Muscle of back (tissue), 11 donors: ENCODE data around the gene POU6F2. TPM values are rescaled to one million over a fixed set of nuclear protein-coding genes. Genes with fewer than 3 reads are reported as not detected.

Experiments used
- DNase-seq, 3 donors: peaks; one replicate each; pipeline versions ENCODE4 v3.0.0 to v3.0.0-alpha.2; 2013
- polyA plus RNA-seq, 10 donors: library from polyadenylated mRNA; unstranded; fragments of 120-200 nt; gene quantifications; one replicate each; pipeline ENCODE4 v1.2.1, GENCODE V29; 2013; ENCODE audit not compliant: insufficient read length in 10 of 10

The POU6F2 gene
- polyA plus RNA-seq, 10 donors = 0.03 to 0.22 (median 0.09) TPM; not detected in 2

DNA sequence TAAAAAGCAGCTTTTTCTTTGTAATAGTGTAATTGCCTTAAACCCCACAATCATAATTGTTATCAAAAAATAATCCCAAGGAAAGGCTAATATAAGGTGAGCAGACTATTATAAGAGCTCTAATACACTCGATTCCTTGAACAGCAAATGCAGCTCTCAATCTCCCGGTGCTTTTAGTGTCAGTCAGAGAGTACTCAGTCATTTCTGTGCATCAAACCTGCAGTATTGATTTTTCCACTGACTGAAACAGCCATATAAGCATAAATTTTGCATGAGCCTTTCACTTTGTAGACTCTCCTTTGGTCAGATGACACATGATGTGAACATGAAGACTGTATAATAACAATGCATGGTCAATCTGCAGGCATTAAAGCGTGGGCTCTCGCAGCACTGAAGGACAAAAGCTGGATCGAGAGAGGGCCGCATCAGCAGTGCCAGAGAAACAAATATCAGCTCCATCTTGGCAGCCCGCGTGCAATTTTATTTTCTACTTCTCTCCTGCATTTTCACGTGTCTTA, 272.0 kb downstream of the POU6F2 start:
- no peak for DNase-seq

DNA sequence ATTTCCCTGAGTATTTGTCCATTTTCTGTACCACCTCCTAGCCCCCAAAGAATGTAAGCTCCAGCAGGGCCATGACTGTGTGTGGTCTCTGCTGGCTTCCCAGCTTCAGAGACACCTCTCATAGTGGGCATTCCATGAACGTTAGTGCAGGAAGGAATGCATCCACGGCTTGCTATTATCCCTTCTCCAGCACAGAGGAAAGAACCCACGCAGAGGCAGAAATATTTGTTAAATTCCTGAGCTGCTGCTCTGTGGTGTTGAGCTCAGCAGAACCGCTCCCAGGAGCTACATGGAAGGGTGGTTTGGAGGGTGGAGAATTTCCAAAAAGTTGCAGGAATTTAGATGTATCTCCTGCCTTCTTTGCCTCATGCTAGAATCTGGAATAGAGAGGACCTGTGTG, 275.2 kb downstream of the POU6F2 start:
- DNase-seq = peak in 1 of 3 donors; percentile 86

DNA sequence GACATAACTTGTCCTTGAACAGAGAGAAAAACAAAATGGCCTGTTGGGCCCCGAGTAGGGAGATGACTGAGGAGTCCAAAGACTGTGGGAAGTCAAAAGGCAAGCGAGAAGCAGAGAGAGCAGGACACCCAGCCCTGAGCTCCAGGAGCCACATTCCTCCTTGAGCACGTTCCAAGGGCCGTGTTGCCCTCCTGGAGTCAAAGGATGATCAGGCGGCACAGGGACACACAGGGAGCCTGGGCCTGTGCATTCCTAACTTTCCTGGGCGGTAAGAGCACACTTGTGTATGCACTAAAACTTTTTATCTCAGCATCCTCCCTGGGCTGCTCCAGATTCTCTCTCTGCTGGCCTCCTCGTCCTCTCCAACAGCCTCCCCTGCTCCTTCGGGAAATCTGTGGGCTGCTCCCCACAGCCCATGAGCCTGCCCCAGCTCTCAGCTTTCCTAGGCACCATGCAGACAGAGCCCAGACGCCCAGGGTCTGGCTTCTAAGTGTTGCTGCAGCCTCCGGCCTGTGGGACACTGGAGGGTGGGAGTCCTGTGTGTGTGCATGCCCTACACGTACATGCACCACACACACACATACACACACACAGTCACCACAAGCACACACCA, 281.8 kb downstream of the POU6F2 start:
- no peak for DNase-seq

DNA sequence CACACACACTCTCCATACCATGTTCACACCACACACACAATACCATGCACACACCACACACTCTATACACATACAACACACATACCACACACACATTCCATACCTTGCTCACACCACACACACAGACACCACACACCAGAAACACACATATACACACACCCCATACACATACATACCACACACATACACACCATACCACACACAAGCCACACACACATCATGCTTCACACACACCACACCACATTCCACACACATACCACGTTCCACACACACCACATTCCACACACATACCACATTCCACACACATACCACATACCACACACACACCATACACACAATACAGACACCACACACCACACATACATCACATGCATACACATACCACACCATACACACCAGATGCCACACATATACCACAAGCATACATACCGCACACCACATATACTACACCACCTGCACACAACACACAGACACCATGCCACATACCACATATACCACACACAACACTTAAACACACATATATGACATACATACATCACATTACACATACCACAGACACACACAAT, 282.7 kb downstream of the POU6F2 start:
- no peak for DNase-seq

DNA sequence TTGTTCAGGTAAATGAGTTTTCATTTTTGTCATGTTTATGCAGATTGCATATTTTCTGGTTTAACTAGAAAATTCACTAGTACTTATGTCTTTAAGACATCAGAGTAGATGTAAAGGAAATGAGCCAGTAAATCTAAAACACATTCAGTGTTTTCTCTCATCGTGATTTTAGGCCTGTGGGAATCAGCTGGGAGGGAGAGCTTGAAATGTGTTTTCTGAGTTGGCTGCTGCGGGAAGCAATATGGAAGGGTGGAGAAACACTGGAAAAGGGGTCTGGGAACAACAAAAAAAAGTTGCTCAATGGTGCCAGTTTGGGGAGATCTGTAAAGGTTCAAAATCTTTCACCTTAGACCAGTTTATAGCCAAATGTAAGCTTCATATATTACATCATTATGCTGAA, 284.1 kb downstream of the POU6F2 start:
- DNase-seq = no peak

DNA sequence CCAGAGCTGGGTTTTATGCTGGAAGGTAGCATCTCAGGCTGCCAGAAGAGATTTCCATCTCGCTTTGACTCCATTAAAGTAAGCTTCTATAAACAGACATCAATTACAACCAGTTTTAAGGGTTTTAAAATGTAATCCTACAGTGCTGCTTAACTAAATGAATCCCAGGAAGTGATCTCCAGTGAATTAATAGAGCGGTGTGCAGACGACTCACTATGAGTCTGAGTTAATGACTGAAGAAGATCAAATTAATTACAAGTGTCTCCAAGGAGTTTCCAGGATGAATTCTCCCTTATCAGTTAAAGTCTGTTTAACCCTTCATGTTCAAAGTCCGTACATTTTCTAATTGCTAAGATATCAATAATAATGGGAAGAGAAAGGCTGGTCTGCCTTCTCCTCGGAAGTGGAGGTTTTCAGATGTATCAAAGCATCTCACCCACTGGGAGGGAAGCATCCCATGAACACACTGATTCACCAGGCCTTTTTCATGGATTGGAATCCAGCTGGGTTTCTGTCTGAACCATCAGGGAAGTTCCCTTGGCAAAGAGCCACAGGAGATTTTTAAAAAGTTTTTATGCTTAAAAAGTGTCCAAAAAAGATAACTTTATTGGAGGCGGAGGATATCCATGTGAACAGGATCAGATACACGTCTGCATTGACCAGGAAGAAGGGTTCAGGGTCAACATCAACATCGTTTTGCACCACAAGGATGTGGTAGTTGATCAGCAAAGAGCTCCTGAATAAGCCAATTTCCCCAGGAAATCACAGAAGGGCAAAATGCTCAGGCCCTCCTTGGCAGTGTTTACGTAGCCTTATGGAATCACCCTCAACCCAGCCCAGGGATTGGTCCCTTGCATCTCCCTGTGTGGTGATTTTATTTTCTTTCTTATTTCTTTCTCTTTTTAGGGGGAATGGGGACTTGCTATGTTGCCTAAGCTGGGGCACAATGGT, 288.2 kb downstream of the POU6F2 start:
- no peak for DNase-seq

DNA sequence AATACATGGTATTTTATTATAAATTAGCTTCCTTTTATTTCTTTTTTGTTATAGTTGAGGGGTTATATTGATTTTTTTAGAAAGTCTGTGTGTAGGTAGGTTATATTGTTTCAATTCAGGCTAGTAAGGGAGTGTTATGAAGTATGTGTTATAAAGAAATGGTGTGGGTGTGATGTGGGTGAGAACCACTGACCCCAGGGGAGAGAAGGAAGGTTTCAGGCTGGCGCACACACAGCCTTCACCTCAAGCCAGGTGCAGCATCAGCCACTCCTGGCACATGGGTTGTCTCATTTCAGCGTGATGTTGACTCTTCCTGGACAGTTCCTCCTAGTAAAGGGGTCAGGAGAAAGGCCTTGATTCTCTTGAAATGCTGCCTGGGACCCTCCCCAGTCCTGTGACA, 291.3 kb downstream of the POU6F2 start:
- no peak for DNase-seq

DNA sequence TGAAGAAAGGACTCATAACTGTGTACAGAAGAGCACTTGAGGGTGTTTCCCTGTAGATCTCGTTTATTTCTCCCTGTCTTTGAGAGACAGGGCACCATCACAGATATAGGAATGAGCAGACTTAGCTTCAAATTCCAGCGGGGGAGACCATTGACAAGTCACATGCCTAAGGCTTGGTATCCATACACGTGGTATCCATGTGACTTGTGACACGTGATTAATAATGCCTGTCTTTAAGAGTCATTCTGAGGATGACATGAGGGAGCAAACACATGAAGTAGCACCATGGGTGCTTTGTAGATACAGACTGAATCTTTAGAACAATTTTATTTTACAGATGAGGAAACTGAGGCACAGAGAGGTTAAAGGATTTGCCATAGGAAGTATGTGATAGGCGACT, 292.3 kb downstream of the POU6F2 start:
- DNase-seq = no peak

DNA sequence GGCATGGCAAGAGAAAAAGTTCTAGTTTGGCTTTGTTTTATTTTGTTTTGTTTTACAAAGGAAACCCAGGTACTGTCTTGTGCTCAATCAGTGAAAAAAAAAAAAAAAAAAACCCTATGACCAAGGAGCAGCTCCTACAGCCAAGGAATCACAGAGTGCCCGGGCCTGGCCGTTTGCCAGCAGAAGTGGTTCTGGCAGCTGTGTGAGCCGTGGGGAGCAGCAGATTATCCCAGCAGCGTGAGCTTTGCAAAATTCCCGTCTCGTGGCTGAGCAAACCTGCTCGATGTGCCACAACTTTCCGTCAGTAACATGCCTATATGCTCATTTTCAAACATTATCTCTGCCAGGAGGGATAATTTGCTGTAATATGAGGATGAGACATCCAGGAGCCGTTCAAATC, 293.7 kb downstream of the POU6F2 start:
- DNase-seq = peak; percentile 27 to 63 (median 55)

DNA sequence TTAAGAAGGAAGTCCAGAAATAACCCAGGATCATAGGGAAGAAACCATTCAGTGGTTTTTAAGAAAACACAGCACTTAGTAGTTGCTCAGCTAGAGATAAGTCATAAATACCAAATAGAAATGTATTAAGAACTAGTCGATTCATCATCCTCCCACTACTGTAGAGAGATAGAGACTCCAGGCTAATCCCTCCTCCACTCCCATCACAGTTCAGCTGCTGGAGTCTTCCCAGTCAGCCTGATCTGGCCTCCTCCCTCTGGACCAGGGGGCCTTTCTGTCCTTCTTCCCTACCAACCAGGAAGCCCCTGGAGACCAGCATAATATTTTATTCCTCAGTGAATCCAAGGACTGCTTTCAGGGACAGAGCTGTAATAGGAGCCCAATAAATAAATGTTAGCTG, 294.4 kb downstream of the POU6F2 start:
- no peak for DNase-seq

DNA sequence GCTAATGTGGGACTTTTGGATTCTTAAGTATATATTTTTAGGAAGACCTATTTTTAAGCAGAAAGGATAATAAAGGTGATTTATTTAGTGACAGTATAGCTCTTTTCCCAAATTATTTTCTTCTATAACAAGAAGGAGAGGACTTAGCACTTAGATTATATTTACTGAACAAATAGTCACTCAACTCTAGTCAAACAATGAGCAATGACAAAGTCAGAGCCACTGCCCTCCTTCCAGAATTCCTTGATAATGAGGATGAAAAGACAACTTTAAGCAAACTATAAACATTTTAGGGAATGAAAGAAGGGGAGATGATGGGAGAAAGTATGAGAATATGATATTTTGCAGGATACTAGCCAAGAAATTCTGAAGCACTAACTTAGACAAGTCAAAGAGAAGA, 295.0 kb downstream of the POU6F2 start:
- no peak for DNase-seq

DNA sequence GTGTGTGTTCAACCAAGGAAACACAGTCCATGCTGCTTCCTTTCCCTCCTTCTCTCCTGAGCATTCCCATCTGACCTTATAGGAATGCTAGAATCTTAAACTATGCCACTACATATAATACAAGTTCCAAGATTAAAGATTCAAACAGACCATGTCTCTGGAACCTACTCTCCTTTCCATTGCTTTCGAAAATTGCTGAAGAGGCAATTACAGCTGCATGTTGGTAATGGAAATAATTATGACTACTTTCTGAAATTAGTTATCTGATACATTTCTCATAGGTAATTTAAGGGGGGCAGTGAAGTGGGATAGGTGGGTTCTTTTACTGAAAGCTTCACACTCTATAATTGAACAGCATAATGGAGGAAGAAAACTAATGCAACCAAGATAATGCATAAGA, 302.6 kb downstream of the POU6F2 start:
- DNase-seq = no peak

DNA sequence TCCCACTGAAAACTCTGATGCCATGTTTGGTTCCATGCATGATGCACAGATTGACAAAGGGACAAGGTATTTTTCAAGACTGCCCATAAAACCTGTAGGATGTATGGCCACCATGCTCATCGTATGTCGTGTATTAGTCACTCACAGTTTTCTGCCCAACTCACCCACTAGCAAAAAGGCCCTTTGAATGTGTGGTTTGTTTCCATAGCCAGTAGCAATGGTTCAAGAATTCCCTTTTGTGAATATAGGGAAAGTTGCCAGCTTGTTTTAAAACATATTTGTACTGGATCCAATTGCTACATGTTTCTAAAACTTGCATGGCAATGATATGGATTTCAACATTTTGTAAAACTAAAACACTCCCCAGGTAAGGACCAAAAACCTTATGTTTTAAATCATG, 307.5 kb downstream of the POU6F2 start:
- no peak for DNase-seq

DNA sequence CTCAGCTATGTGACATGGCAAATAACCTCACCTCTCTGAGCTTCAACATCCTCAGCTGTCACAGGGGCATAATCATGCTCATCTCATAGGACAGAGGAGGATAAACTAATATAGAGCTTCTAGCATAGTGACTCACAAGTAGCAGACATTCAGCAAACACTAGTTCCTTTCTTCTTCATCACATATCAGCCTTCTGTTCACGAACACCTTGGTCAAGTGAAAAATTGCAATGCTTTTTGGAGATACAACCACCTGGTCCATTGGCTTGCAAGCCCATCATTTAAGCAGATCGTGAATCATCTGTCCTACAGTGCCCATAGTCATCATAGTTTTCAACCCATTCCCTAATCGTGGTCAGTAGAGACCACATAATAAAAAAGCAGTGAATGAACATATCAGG, 310.6 kb downstream of the POU6F2 start:
- DNase-seq = no peak

DNA sequence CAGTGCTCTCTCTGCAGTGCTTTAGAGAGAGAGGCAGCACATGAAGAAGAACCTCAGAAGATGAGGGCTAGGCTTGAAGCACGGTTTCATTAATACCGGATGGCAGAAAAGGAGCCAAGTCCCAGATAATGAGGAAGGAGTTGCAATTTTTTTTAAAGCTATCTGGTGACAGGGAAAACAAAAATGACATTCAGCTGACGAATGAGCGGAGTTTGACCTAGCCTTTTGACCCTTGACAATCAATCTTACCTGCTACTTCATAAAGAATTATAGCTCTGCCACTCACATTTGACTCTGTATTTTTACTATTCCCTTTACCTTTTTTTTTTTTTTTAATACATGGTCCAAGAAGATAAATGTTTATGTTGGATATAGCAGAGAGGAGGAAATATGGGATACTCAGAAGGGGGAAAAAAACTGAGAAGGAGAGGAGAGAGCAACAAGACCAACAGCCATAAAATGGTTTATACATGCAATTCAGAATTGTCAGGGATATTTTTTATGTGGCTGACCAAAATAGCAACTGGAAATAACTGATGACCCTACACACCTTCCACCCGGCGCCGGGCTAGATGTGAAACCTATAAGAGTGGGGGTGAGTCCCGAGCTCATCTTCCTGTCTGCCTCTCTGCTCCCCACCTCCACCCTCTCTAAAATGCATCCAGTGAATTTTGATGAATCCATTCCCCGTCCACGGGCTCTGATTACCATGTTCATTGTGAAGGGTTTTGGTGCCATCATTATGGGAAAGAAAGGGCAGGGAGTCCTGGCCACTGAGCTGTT, 314.1 kb downstream of the POU6F2 start:
- no peak for DNase-seq

DNA sequence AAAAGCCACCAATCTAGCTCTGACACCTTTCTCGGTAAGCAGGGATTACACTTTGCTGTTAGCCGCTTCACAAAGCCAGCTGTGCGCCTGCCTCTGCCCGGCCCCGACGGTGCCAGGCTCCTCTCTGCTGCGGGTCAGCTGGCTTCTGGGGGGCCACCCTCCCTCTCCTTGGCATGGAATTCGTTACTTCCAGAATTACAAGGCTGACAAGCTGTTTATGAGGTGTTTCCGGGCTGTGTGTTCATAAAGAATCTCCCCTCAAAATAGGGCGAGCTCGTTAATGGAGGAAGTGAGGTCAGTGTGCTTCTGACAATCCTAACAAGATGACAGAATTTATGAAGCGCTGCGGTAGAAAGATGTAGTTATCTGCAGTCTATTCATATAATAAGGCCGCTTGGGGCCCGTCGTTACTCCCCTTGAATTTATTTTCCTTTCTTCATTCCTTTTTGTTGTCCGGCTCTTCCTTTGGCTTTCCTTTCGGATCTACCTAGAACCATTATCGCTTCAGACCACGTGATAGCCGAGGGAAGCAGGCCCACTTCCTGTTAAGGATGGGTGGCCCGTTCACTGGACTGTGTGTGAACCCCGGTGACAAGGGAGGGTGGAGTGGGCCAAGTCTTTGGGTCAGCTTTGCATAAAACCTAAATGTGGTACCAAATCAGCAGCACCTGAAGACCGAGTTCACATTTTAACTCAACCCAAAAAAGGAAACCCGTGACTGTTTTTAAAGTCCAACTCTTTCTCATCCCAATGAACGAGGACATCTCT, 315.5 kb downstream of the POU6F2 start:
- DNase-seq = peak in 1 of 3 donors; percentile 22

DNA sequence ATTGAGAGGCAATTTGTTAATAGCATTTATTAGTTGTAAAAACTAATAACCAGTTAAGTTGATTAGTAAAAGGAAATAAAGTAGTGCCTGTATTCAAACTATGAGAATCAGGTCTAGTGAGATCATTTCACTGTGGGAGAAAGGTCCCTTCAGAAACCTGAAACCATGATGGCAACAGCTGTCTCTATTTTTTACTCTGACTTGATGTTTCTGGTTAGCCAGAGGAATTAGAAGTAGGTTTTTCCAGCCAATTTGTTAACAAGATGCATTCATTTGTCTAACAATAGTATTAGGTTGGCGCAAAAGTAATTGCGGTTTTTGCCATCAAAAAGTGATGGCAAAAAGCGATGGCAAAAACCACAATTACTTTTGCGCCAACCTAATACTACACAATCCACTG, 316.3 kb downstream of the POU6F2 start:
- peak in 1 of 3 donors; percentile 26 for DNase-seq

DNA sequence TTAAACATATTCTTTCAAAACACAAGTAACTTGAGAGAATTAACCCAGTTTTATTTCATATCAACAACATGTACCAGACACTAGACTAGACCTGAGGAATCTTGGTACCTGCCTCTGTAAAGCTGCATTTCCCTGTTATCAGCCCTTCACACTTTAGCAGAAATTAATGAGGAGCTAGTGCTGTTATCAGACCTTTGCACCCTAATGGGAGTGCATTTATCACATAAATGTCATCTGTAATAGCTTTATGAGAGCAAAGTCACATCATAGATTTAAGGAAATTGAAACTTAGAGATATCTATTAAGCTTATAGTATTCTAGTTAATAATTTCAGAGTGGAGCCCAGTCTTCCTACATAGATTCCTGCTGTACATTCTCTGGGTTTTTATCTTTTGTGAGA, 318.1 kb downstream of the POU6F2 start:
- DNase-seq = no peak

DNA sequence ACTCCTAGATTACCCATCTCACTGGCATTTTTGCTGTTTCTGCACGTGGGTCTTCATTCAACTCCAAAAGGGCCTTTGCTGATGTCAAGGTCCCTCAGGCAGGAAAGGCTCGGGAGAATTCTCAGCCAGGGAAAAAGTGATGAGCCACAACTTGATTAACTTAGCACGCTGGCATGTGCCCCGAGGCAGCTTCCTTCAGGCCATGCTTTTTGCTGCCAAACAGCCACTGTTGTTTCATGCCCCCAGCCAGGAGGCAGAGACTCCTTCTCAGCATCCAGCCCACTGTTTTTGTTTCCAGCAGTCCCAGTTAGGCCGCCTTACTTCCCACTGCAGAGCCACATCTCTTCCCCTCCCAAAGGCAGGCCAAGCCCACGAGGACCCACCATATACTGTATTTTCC, 322.0 kb downstream of the POU6F2 start:
- DNase-seq = no peak

DNA sequence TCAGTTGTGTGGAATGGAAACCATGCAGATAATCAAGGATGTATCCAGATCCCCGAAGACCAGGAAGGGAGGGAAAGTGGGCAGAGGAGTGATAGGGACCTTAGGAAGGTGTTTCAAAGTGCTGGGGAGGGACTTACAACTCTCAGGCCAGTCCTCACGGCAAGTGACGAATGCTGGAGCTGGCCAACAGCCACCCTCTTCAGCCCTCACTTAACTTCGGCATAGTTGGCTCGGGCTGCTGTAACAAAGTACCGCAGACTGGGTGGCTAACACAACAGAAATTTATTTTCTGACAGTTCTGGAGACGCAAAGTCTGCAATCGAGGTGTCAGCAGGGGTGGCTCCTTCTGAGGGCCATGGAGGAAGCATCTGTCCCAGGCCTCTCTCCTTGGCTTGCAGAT, 322.6 kb downstream of the POU6F2 start:
- DNase-seq = no peak

DNA sequence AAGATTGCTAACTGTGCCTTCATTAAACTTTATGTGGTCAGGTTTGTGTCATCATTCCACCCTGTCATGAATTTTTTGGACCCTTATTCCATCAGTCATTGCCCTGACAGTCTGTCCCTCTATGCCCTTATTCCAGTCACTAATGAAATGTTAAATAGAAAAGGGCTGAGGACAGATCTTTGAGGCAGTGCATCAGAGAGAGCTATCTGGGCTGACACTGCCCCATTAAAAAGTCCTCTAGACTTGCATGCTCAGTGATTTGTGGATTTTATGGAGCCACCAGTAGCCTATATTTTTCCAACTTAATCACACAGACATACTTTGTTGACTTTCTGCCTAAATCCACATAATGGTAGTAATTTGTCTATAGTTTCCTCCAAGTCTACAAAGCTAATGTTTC, 323.8 kb downstream of the POU6F2 start:
- DNase-seq = no peak
